HepG2 (cell line): ENCODE measurements around the gene CUL7. TPM values are rescaled to one million over a fixed set of nuclear protein-coding genes. Genes with fewer than 3 reads are reported as not detected.

Experiments used
- AKNA ChIP-seq: sonication (generic); formaldehyde crosslinking; IDR thresholded peaks from 2 replicates; pipeline ENCODE4 v1.4.0; 2020; ENCODE audit warnings: missing genetic modification reagents, borderline replicate concordance
- ARHGAP35 ChIP-seq: sonication (generic); formaldehyde crosslinking; IDR thresholded peaks from 2 replicates; pipeline ENCODE4 v1.9.0; 2022; ENCODE audit warnings: mild to moderate bottlenecking, inconsistent platforms, moderate library complexity, missing genetic modification reagents, borderline replicate concordance
- HNF4G ChIP-seq, 2 experiments: sonication (generic) in 1 of 2; formaldehyde crosslinking in 1 of 2; IDR thresholded peaks; 2 replicates each; pipeline versions ENCODE4 v1.4.0 to v1.6.1; 2011 to 2020; ENCODE audit warnings: borderline replicate concordance in 2 of 2, low read depth in 2 of 2, mild to moderate bottlenecking in 2 of 2, low read length in 1 of 2, missing genetic modification reagents in 1 of 2, moderate library complexity in 1 of 2
- IRF2 ChIP-seq: IDR thresholded peaks from 2 replicates; pipeline ENCODE4 v1.6.1; 2018; ENCODE audit warnings: missing genetic modification reagents, missing compliant biosample characterization
- MAX ChIP-seq: IDR thresholded peaks from 2 replicates; pipeline ENCODE4 v1.6.1; 2012; ENCODE audit warnings: inconsistent platforms
- MTF2 ChIP-seq: sonication (generic); formaldehyde crosslinking; IDR thresholded peaks from 2 replicates; pipeline ENCODE4 v1.5.0; 2020; ENCODE audit warnings: missing genetic modification reagents, borderline replicate concordance
- MYPOP ChIP-seq: sonication (generic); formaldehyde crosslinking; IDR thresholded peaks from 2 replicates; pipeline ENCODE4 v1.8.1; 2023; ENCODE audit warnings: mild to moderate bottlenecking, moderate library complexity, missing genetic modification reagents
- PHB2 ChIP-seq: fragments of 450-650 bp; IDR thresholded peaks from 2 replicates; pipeline ENCODE4 v1.6.1; 2018; ENCODE audit not compliant: partially characterized antibody
- ZBTB39 ChIP-seq: sonication (generic); formaldehyde crosslinking; IDR thresholded peaks from 2 replicates; pipeline ENCODE4 v1.5.0; 2020; ENCODE audit warnings: missing genetic modification reagents
- ZNF232 ChIP-seq: sonication (generic); formaldehyde crosslinking; IDR thresholded peaks from 2 replicates; pipeline ENCODE4 v1.4.0; 2020; ENCODE audit warnings: missing genetic modification reagents, borderline replicate concordance
- ZNF747 ChIP-seq: sonication (generic); formaldehyde crosslinking; IDR thresholded peaks from 2 replicates; pipeline ENCODE4 v1.8.1; 2023; ENCODE audit warnings: missing genetic modification reagents, mild to moderate bottlenecking, borderline replicate concordance
- ZNF781 ChIP-seq: sonication (generic); formaldehyde crosslinking; IDR thresholded peaks from 2 replicates; pipeline ENCODE4 v1.5.1; 2020; ENCODE audit warnings: borderline replicate concordance, mild to moderate bottlenecking, missing genetic modification reagents; ENCODE audit errors: not compliant biosample characterization
- polyA plus RNA-seq, 8 experiments: library from polyadenylated mRNA; depleted of rRNA in 3 of 8; stranded (reverse) in 7 of 8; unstranded in 1 of 8; fragments of >200 nt; fragmentation: Illumina TruSeq in 4 of 8; extraction: Trizol in 4 of 8; gene quantifications; 2 replicates each; pipeline versions ENCODE4 v1.2.1 to v1.2.3, GENCODE V29; 2011 to 2016; ENCODE audit warnings: low read depth in 4 of 8, missing spikeins in 1 of 8, mixed read lengths in 1 of 8; ENCODE audit not compliant: insufficient read depth in 1 of 8
- total RNA-seq, 5 experiments: library from RNA; depleted of rRNA; stranded (reverse); fragments of >200 nt; fragmentation: Illumina TruSeq; extraction: Trizol; gene quantifications; 2 replicates each; pipeline ENCODE4 v1.2.3, GENCODE V29; 2016; ENCODE audit warnings: low read depth in 1 of 5

The CUL7 gene
- total and polyA plus RNA-seq, 2 of the 13 experiments (the other 11 are each of a cell fraction or from before 2014, with no cell fraction given): 32.0 to 60.7 TPM

GRCh38 chr6:43060755-43061633, 7.3 kb upstream of the CUL7 start (continued):
- TF ChIP-seq MTF2 (CRISPR knock-in tag) (0 out of 2 replicates have a peak, but pooled peaks have one; percentile 37), ZNF747 (CRISPR knock-in tag) (no peak), ZNF781 (CRISPR knock-in tag) (no peak), ZNF232 (CRISPR knock-in tag) (no peak), PHB2 (no peak), HNF4G (IDR thresholded peaks at IDR 0.05; ENCODE audit: borderline replicate concordance, low read depth, low read length) (no peak), HNF4G (CRISPR knock-in tag; IDR thresholded peaks at IDR 0.05; ENCODE audit: borderline replicate concordance, low read depth) (no peak), MAX (peak; percentile 41; the same call in 1 of the 2 replicates), ARHGAP35 (CRISPR knock-in tag) (no peak), MYPOP (CRISPR knock-in tag) (no peak), IRF2 (CRISPR knock-in tag) (no peak), ZBTB39 (no peak), AKNA (CRISPR knock-in tag) (0 out of 2 replicates have a peak, but pooled peaks have one; percentile 47)
